ENCODE measurements around the gene IFI27L1.

Gene IFI27L1

GRCh38 chr14:94129111-94129757, 48.1 kb downstream of the IFI27L1 start, which contains the start of gene IFI27L2:
Gene IFI27L2, minus strand, starts transcription at chr14:94129604. Its CDS starts 40 bp downstream, at chr14:94129564.
- peak within 1 kb of the TSS; percentile 54; the same call in 1 of the 2 replicates for H3K9ac ChIP-seq (ENCODE audit: low read depth, low read length)
- no peaks in the 10 kb centered on the region for H3K27me3 ChIP-seq (ENCODE audit: insufficient read depth, low read length)
- H3K36me3 ChIP-seq (ENCODE audit: insufficient read depth, low read depth, low read length) = no peaks in the 10 kb centered on the region
- H3K4me3 ChIP-seq (ENCODE audit: low read length) = peak within 1 kb of the TSS; percentile 87
- H3K9me3 ChIP-seq (ENCODE audit: insufficient read depth, low read depth, low read length) = no peaks in the 10 kb centered on the region
- no peak within 1 kb of the TSS for H3K27ac ChIP-seq (ENCODE audit: low read length)
- H3K4me1 ChIP-seq (ENCODE audit: insufficient read depth, low read length) = no peaks in the 10 kb centered on the region; the same call in 1 of the 2 replicates

- no peak overlapping the region for H3K27ac ChIP-seq (ENCODE audit: low read length)
- H3K36me3 ChIP-seq (ENCODE audit: insufficient read depth, low read depth, low read length) = no peaks in the 10 kb centered on the region
Measured at GRCh38 chr14:94129758-94130414, 48.8 kb downstream of the IFI27L1 start.

GRCh38 chr14:94132285-94132887, 51.3 kb downstream of the IFI27L1 start:
- Histone ChIP-seq H3K9me3 (ENCODE audit: insufficient read depth, low read depth, low read length) (peaks cover 11% of the 10 kb centered on the region; the same call in 1 of the 2 replicates), H3K27me3 (ENCODE audit: insufficient read depth, low read length) (no peaks in the 10 kb centered on the region), H3K27ac (ENCODE audit: low read length) (no peak overlapping the region), H3K4me3 (ENCODE audit: low read length) (no peak overlapping the region), H3K4me1 (ENCODE audit: insufficient read depth, low read length) (no peaks in the 10 kb centered on the region; the same call in 1 of the 2 replicates), H3K36me3 (ENCODE audit: insufficient read depth, low read depth, low read length) (no peaks in the 10 kb centered on the region), H3K9ac (ENCODE audit: low read depth, low read length) (no peak overlapping the region)

More at GRCh38 chr14:94129758-94130414, 48.8 kb downstream of the IFI27L1 start:
- Histone ChIP-seq H3K27me3 (ENCODE audit: insufficient read depth, low read length) (no peaks in the 10 kb centered on the region), H3K4me3 (ENCODE audit: low read length) (peak overlapping the region; percentile 87), H3K9me3 (ENCODE audit: insufficient read depth, low read depth, low read length) (no peaks in the 10 kb centered on the region), H3K4me1 (ENCODE audit: insufficient read depth, low read length) (no peaks in the 10 kb centered on the region; the same call in 1 of the 2 replicates), H3K9ac (ENCODE audit: low read depth, low read length) (peak overlapping the region; percentile 39; the same call in 1 of the 2 replicates)

- no peak overlapping the region for H3K27ac ChIP-seq (ENCODE audit: low read length)
- no peaks in the 10 kb centered on the region for H3K27me3 ChIP-seq (ENCODE audit: insufficient read depth, low read length)
- H3K4me1 ChIP-seq (ENCODE audit: insufficient read depth, low read length) = peaks cover 16% of the 10 kb centered on the region; the same call in 1 of the 2 replicates
- no peak overlapping the region for H3K9ac ChIP-seq (ENCODE audit: low read depth, low read length)
- no peaks in the 10 kb centered on the region for H3K36me3 ChIP-seq (ENCODE audit: insufficient read depth, low read depth, low read length)
- no peak overlapping the region for H3K4me3 ChIP-seq (ENCODE audit: low read length)
- H3K9me3 ChIP-seq (ENCODE audit: insufficient read depth, low read depth, low read length) = peaks cover 11% of the 10 kb centered on the region; the same call in 1 of the 2 replicates
Measured at GRCh38 chr14:94135476-94135875, 54.4 kb downstream of the IFI27L1 start.

GRCh38 chr14:94136575-94137331, 55.6 kb downstream of the IFI27L1 start:
- Histone ChIP-seq H3K4me1 (ENCODE audit: insufficient read depth, low read length) (peaks cover 16% of the 10 kb centered on the region; the same call in 1 of the 2 replicates), H3K27ac (ENCODE audit: low read length) (no peak overlapping the region), H3K9me3 (ENCODE audit: insufficient read depth, low read depth, low read length) (peaks cover 11% of the 10 kb centered on the region; the same call in 1 of the 2 replicates), H3K4me3 (ENCODE audit: low read length) (no peak overlapping the region), H3K36me3 (ENCODE audit: insufficient read depth, low read depth, low read length) (no peaks in the 10 kb centered on the region), H3K9ac (ENCODE audit: low read depth, low read length) (no peak overlapping the region), H3K27me3 (ENCODE audit: insufficient read depth, low read length) (no peaks in the 10 kb centered on the region)

GRCh38 chr14:94138251-94138650, 57.1 kb downstream of the IFI27L1 start:
- peaks cover 16% of the 10 kb centered on the region; the same call in 1 of the 2 replicates for H3K4me1 ChIP-seq (ENCODE audit: insufficient read depth, low read length)
- no peak overlapping the region for H3K27ac ChIP-seq (ENCODE audit: low read length)
- H3K9ac ChIP-seq (ENCODE audit: low read depth, low read length) = no peak overlapping the region
- no peak overlapping the region for H3K4me3 ChIP-seq (ENCODE audit: low read length)
- peaks cover 11% of the 10 kb centered on the region; the same call in 1 of the 2 replicates for H3K9me3 ChIP-seq (ENCODE audit: insufficient read depth, low read depth, low read length)
- H3K27me3 ChIP-seq (ENCODE audit: insufficient read depth, low read length) = no peaks in the 10 kb centered on the region
- H3K36me3 ChIP-seq (ENCODE audit: insufficient read depth, low read depth, low read length) = no peaks in the 10 kb centered on the region

GRCh38 chr14:94139006-94139405, 57.9 kb downstream of the IFI27L1 start:
- Histone ChIP-seq H3K36me3 (ENCODE audit: insufficient read depth, low read depth, low read length) (no peaks in the 10 kb centered on the region), H3K4me3 (ENCODE audit: low read length) (no peak overlapping the region), H3K27ac (ENCODE audit: low read length) (no peak overlapping the region), H3K9ac (ENCODE audit: low read depth, low read length) (no peak overlapping the region), H3K9me3 (ENCODE audit: insufficient read depth, low read depth, low read length) (peaks cover 11% of the 10 kb centered on the region; the same call in 1 of the 2 replicates), H3K4me1 (ENCODE audit: insufficient read depth, low read length) (peaks cover 16% of the 10 kb centered on the region; the same call in 1 of the 2 replicates), H3K27me3 (ENCODE audit: insufficient read depth, low read length) (no peaks in the 10 kb centered on the region)

- Histone ChIP-seq H3K9ac (ENCODE audit: low read depth, low read length) (no peak overlapping the region), H3K4me1 (ENCODE audit: insufficient read depth, low read length) (peaks cover 16% of the 10 kb centered on the region; the same call in 1 of the 2 replicates), H3K9me3 (ENCODE audit: insufficient read depth, low read depth, low read length) (peaks cover 11% of the 10 kb centered on the region; the same call in 1 of the 2 replicates), H3K4me3 (ENCODE audit: low read length) (no peak overlapping the region), H3K36me3 (ENCODE audit: insufficient read depth, low read depth, low read length) (no peaks in the 10 kb centered on the region), H3K27ac (ENCODE audit: low read length) (no peak overlapping the region), H3K27me3 (ENCODE audit: insufficient read depth, low read length) (no peaks in the 10 kb centered on the region)
Measured at GRCh38 chr14:94139421-94139820, 58.3 kb downstream of the IFI27L1 start.

GRCh38 chr14:94142247-94142646, 61.1 kb downstream of the IFI27L1 start:
- H3K9me3 ChIP-seq (ENCODE audit: insufficient read depth, low read depth, low read length) = no peaks in the 10 kb centered on the region
- no peak overlapping the region for H3K4me3 ChIP-seq (ENCODE audit: low read length)
- H3K27me3 ChIP-seq (ENCODE audit: insufficient read depth, low read length) = no peaks in the 10 kb centered on the region
- H3K9ac ChIP-seq (ENCODE audit: low read depth, low read length) = no peak overlapping the region
- H3K27ac ChIP-seq (ENCODE audit: low read length) = no peak overlapping the region
- H3K4me1 ChIP-seq (ENCODE audit: insufficient read depth, low read length) = peaks cover 20% of the 10 kb centered on the region; the same call in 1 of the 2 replicates
- no peaks in the 10 kb centered on the region for H3K36me3 ChIP-seq (ENCODE audit: insufficient read depth, low read depth, low read length)

- H3K36me3 ChIP-seq (ENCODE audit: insufficient read depth, low read depth, low read length) = no peaks in the 10 kb centered on the region
- H3K4me3 ChIP-seq (ENCODE audit: low read length) = no peak overlapping the region
- H3K9ac ChIP-seq (ENCODE audit: low read depth, low read length) = no peak overlapping the region
- H3K9me3 ChIP-seq (ENCODE audit: insufficient read depth, low read depth, low read length) = no peaks in the 10 kb centered on the region
- H3K27ac ChIP-seq (ENCODE audit: low read length) = no peak overlapping the region
- H3K4me1 ChIP-seq (ENCODE audit: insufficient read depth, low read length) = peaks cover 20% of the 10 kb centered on the region; the same call in 1 of the 2 replicates
- H3K27me3 ChIP-seq (ENCODE audit: insufficient read depth, low read length) = no peaks in the 10 kb centered on the region
Measured at GRCh38 chr14:94142836-94143235, 61.7 kb downstream of the IFI27L1 start.

- Histone ChIP-seq H3K4me1 (ENCODE audit: insufficient read depth, low read length) (peaks cover 20% of the 10 kb centered on the region; the same call in 1 of the 2 replicates), H3K27ac (ENCODE audit: low read length) (no peak overlapping the region), H3K4me3 (ENCODE audit: low read length) (no peak overlapping the region), H3K9ac (ENCODE audit: low read depth, low read length) (no peak overlapping the region), H3K27me3 (ENCODE audit: insufficient read depth, low read length) (no peaks in the 10 kb centered on the region), H3K36me3 (ENCODE audit: insufficient read depth, low read depth, low read length) (no peaks in the 10 kb centered on the region), H3K9me3 (ENCODE audit: insufficient read depth, low read depth, low read length) (no peaks in the 10 kb centered on the region)
Measured at GRCh38 chr14:94143239-94143638, 62.1 kb downstream of the IFI27L1 start.
